PFSK-1 (cell line): Measurements from ENCODE around the gene TNFRSF21.

ENCODE experiments used
- FOXP2 ChIP-seq: optimal IDR thresholded peaks from 2 replicates; pipeline ENCODE3; 2011; ENCODE audit warnings: borderline replicate concordance, control low read depth, inconsistent platforms; ENCODE audit not compliant: insufficient read depth; ENCODE audit errors: extremely low read length, extremely low read depth
- POLR2AphosphoS5 ChIP-seq: IDR thresholded peaks from 2 replicates; pipeline ENCODE4 v1.6.1; 2012; ENCODE audit warnings: low read depth, mild to moderate bottlenecking, control low read depth, low read length, moderate library complexity
- SIN3A ChIP-seq: IDR thresholded peaks from 2 replicates; pipeline ENCODE4 v1.6.1; 2012; ENCODE audit warnings: mild to moderate bottlenecking, low read length, moderate library complexity, borderline replicate concordance; ENCODE audit not compliant: insufficient read depth
- TAF1 ChIP-seq: IDR thresholded peaks from 2 replicates; pipeline ENCODE4 v1.6.1; 2012; ENCODE audit warnings: low read length, control low read depth, borderline replicate concordance; ENCODE audit not compliant: insufficient read depth
- TF ChIP-seq, protein P1 (sequence below), 2 experiments: IDR thresholded peaks; 2 replicates each; pipeline versions ENCODE4 v1.6.1 to v1.8.0; 2011 to 2012; ENCODE audit warnings: low read depth in 2 of 2, low read length in 2 of 2, control low read depth in 1 of 2, inconsistent platforms in 1 of 2, mild to moderate bottlenecking in 1 of 2, moderate library complexity in 1 of 2; ENCODE audit not compliant: insufficient read depth in 1 of 2

DNA sequence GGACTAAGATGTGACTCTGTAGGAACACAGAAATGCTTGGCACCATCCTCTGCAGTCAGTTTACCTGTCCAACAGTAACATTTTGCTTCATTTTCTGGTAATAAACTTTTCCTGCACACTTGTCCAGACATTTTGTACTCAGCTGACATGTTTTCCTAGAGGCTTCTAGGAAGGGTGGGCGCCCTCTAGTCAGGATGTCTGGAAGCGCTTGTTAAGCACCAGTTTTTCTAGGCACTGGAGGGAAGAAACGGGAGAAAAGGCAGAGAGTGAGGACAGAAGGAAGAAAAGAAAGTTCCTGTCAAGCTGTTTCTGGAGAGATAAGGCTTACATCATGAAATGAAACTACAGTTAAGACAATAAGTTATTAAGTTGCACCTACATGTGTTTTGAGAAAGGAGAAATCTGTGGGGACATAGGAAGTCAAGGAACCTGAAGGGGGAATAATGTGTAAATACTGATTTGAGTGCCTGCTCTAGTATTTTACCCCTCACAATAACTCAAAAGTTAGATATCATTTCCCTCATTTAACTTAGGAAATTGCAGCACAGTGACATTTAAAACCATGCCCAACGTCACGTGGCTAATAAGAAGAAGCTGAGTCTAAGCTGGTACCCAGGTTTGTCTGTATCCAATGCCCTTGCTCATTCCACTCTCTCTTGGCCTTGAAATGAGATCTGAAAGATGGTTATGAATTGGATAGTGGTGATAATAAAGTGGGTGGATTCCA is 42.7 kb upstream of the TNFRSF21 start:
- TF ChIP-seq, protein P1, sequence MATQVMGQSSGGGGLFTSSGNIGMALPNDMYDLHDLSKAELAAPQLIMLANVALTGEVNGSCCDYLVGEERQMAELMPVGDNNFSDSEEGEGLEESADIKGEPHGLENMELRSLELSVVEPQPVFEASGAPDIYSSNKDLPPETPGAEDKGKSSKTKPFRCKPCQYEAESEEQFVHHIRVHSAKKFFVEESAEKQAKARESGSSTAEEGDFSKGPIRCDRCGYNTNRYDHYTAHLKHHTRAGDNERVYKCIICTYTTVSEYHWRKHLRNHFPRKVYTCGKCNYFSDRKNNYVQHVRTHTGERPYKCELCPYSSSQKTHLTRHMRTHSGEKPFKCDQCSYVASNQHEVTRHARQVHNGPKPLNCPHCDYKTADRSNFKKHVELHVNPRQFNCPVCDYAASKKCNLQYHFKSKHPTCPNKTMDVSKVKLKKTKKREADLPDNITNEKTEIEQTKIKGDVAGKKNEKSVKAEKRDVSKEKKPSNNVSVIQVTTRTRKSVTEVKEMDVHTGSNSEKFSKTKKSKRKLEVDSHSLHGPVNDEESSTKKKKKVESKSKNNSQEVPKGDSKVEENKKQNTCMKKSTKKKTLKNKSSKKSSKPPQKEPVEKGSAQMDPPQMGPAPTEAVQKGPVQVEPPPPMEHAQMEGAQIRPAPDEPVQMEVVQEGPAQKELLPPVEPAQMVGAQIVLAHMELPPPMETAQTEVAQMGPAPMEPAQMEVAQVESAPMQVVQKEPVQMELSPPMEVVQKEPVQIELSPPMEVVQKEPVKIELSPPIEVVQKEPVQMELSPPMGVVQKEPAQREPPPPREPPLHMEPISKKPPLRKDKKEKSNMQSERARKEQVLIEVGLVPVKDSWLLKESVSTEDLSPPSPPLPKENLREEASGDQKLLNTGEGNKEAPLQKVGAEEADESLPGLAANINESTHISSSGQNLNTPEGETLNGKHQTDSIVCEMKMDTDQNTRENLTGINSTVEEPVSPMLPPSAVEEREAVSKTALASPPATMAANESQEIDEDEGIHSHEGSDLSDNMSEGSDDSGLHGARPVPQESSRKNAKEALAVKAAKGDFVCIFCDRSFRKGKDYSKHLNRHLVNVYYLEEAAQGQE (IDR thresholded peaks at IDR 0.05; ENCODE audit: insufficient read depth in 1 of 2, low read depth in 2 of 2, low read length in 2 of 2) = no peak
- TF ChIP-seq TAF1 = no peak
- TF ChIP-seq POLR2AphosphoS5 = no peak
- TF ChIP-seq SIN3A = no peak
- TF ChIP-seq FOXP2 = no peak
